ENCODE data around the gene NR2F2. TPM values are rescaled to one million over a fixed set of nuclear protein-coding genes. Genes with fewer than 3 reads are reported as not detected.
A peak's percentile ranks its signal among the peaks of the same experiment; 100 is the strongest.

Gene NR2F2
- total and polyA plus RNA-seq, 2 of the 13 experiments (the other 11 are each of a cell fraction or from before 2014, with no cell fraction given): 3.5 to 4.7 TPM

DNA sequence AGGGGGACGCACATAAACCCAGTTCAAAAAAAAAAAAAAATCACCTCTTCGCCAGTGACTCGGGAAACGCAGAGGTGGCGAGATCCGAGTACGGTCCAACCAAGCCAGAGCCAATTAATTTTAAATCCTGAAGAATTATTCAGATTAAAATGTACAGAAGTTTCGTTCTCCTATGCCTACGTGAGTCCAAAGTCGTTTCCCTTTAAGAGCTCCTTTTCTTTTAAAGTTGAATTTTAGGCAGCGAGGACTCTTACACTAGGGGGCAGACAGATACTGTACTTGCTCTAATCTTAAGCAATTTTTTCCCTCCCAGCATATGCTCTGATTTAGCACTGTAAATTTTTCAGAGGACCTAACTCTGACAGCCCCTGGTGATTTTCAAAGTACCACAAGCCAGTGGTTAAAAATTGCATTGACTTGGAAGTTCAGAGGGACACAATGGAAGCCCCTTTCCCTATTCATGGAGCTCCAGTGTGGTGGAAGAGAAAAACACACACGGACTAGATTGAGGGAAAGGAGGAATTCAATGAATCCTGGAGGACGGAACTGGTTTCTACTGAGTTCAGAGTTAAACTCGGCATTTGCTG is 3.3 kb upstream of the NR2F2 start (continued):
- TF ChIP-seq, protein P1, sequence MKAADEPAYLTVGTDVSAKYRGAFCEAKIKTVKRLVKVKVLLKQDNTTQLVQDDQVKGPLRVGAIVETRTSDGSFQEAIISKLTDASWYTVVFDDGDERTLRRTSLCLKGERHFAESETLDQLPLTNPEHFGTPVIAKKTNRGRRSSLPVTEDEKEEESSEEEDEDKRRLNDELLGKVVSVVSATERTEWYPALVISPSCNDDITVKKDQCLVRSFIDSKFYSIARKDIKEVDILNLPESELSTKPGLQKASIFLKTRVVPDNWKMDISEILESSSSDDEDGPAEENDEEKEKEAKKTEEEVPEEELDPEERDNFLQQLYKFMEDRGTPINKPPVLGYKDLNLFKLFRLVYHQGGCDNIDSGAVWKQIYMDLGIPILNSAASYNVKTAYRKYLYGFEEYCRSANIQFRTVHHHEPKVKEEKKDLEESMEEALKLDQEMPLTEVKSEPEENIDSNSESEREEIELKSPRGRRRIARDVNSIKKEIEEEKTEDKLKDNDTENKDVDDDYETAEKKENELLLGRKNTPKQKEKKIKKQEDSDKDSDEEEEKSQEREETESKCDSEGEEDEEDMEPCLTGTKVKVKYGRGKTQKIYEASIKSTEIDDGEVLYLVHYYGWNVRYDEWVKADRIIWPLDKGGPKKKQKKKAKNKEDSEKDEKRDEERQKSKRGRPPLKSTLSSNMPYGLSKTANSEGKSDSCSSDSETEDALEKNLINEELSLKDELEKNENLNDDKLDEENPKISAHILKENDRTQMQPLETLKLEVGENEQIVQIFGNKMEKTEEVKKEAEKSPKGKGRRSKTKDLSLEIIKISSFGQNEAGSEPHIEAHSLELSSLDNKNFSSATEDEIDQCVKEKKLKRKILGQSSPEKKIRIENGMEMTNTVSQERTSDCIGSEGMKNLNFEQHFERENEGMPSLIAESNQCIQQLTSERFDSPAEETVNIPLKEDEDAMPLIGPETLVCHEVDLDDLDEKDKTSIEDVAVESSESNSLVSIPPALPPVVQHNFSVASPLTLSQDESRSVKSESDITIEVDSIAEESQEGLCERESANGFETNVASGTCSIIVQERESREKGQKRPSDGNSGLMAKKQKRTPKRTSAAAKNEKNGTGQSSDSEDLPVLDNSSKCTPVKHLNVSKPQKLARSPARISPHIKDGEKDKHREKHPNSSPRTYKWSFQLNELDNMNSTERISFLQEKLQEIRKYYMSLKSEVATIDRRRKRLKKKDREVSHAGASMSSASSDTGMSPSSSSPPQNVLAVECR (CRISPR knock-in tag; IDR thresholded peaks at IDR 0.05; ENCODE audit: borderline replicate concordance): no peak; the same call in 1 of the 2 replicates
- peak; percentile 93 for TF ChIP-seq ZFP91 (CRISPR knock-in tag; IDR thresholded peaks at IDR 0.05; ENCODE audit: borderline replicate concordance)
- peak; percentile 15; the same call in 1 of the 2 replicates for TF ChIP-seq ARID3A (IDR thresholded peaks at IDR 0.05; ENCODE audit: low read depth, low read length)
- peak; percentile 63 for TF ChIP-seq CEBPG (CRISPR knock-in tag; IDR thresholded peaks at IDR 0.05)
- TF ChIP-seq ZNF674 (CRISPR knock-in tag; IDR thresholded peaks at IDR 0.05; ENCODE audit: low read depth): no peak
- no peak for TF ChIP-seq ZNF766 (CRISPR knock-in tag; IDR thresholded peaks at IDR 0.05; ENCODE audit: borderline replicate concordance)
- TF ChIP-seq ZNF138 (CRISPR knock-in tag; IDR thresholded peaks at IDR 0.05; ENCODE audit: low read depth): no peak
- TF ChIP-seq NFYC (CRISPR knock-in tag; IDR thresholded peaks at IDR 0.05): no peak
- TF ChIP-seq ZNF784 (CRISPR knock-in tag; IDR thresholded peaks at IDR 0.05; ENCODE audit: borderline replicate concordance): no peak
- TF ChIP-seq REXO4 (CRISPR knock-in tag; IDR thresholded peaks at IDR 0.05; ENCODE audit: borderline replicate concordance): no peak
- TF ChIP-seq, protein P2, sequence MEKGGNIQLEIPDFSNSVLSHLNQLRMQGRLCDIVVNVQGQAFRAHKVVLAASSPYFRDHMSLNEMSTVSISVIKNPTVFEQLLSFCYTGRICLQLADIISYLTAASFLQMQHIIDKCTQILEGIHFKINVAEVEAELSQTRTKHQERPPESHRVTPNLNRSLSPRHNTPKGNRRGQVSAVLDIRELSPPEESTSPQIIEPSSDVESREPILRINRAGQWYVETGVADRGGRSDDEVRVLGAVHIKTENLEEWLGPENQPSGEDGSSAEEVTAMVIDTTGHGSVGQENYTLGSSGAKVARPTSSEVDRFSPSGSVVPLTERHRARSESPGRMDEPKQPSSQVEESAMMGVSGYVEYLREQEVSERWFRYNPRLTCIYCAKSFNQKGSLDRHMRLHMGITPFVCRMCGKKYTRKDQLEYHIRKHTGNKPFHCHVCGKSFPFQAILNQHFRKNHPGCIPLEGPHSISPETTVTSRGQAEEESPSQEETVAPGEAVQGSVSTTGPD (CRISPR knock-in tag; IDR thresholded peaks at IDR 0.05): no peak
- TF ChIP-seq GFI1 (CRISPR knock-in tag; IDR thresholded peaks at IDR 0.05; ENCODE audit: borderline replicate concordance): peak; percentile 67
- 0 out of 2 replicates have a peak, but pooled peaks have one; percentile 54 for TF ChIP-seq ZSCAN20 (CRISPR knock-in tag; IDR thresholded peaks at IDR 0.05; ENCODE audit: borderline replicate concordance)
- peak; percentile 79 for TF ChIP-seq RAD21 (CRISPR knock-in tag; IDR thresholded peaks at IDR 0.05)
- TF ChIP-seq LCORL (IDR thresholded peaks at IDR 0.05): no peak
- 0 out of 2 replicates have a peak, but pooled peaks have one; percentile 31 for TF ChIP-seq LCORL (CRISPR knock-in tag; IDR thresholded peaks at IDR 0.05)
- TF ChIP-seq, protein P3, sequence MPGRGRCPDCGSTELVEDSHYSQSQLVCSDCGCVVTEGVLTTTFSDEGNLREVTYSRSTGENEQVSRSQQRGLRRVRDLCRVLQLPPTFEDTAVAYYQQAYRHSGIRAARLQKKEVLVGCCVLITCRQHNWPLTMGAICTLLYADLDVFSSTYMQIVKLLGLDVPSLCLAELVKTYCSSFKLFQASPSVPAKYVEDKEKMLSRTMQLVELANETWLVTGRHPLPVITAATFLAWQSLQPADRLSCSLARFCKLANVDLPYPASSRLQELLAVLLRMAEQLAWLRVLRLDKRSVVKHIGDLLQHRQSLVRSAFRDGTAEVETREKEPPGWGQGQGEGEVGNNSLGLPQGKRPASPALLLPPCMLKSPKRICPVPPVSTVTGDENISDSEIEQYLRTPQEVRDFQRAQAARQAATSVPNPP (CRISPR knock-in tag; IDR thresholded peaks at IDR 0.05): no peak
